Panc1 (cell line): Measurements from ENCODE around the gene PXYLP1.

Experiments used
- CTCF ChIP-seq: fragments of 450-650 bp; IDR thresholded peaks from 2 replicates; pipeline ENCODE4 v1.5.1; 2017; ENCODE audit warnings: mild to moderate bottlenecking
- POLR2AphosphoS5 ChIP-seq: IDR thresholded peaks from 2 replicates; pipeline ENCODE4 v1.6.1; 2012; ENCODE audit warnings: mild to moderate bottlenecking, low read depth, low read length, moderate library complexity
- REST ChIP-seq, 2 experiments: IDR thresholded peaks; 2 replicates each; pipeline ENCODE4 v1.6.1; 2011 to 2012; ENCODE audit warnings: low read depth in 2 of 2, control low read depth in 1 of 2, low read length in 1 of 2, mild to moderate bottlenecking in 1 of 2, moderate library complexity in 1 of 2; ENCODE audit not compliant: insufficient read depth in 1 of 2
- SIN3A ChIP-seq: IDR thresholded peaks from 2 replicates; pipeline ENCODE4 v1.6.1; 2012; ENCODE audit warnings: low read depth, mild to moderate bottlenecking, low read length, moderate library complexity, borderline replicate concordance; ENCODE audit not compliant: insufficient read depth
- TCF7L2 ChIP-seq: IDR thresholded peaks from 2 replicates; pipeline ENCODE4 v1.6.1; 2011; ENCODE audit warnings: mild to moderate bottlenecking, low read depth, low read length, inconsistent platforms

- TF ChIP-seq CTCF (no peak), SIN3A (no peak), POLR2AphosphoS5 (no peak), REST (IDR thresholded peaks at IDR 0.05; ENCODE audit: insufficient read depth in 1 of 2, low read depth in 2 of 2, low read length in 1 of 2) (no peak), TCF7L2 (no peak)
These were observed 112.2 kb downstream of the PXYLP1 start for GRCh38 chr3:141343865-141344271.
